GM12874 (cell line): Measurements from ENCODE around the gene KIFC3.

Source experiments
- CTCF ChIP-seq: IDR thresholded peaks from 2 replicates; pipeline ENCODE4 v1.5.1; 2011; ENCODE audit warnings: low read depth, mild to moderate bottlenecking, control low read depth, low read length, moderate library complexity; ENCODE audit not compliant: insufficient read depth

Gene KIFC3

GRCh38 chr16:57711993-57712392, 90.3 kb downstream of the KIFC3 start:
- no peak for TF ChIP-seq CTCF

GRCh38 chr16:57711346-57711745, 90.9 kb downstream of the KIFC3 start:
- no peak for TF ChIP-seq CTCF

GRCh38 chr16:57709663-57710062, 92.6 kb downstream of the KIFC3 start:
- no peak for TF ChIP-seq CTCF
